Colonic mucosa (tissue), 4 donors: Measurements from ENCODE around the gene KRT8. TPM values are rescaled to one million over a fixed set of nuclear protein-coding genes. Genes with fewer than 3 reads are reported as not detected.

Experiments used
- DNase-seq: peaks from one replicate; pipeline ENCODE4 v3.0.0-alpha.2; 2020
- H3K27ac ChIP-seq: fragments of 200-600 bp; one replicate; pipeline ENCODE4 v1.8.0; 2021
- H3K27me3 ChIP-seq: fragments of 200-600 bp; one replicate; pipeline ENCODE4 v1.8.0; 2021
- H3K36me3 ChIP-seq: fragments of 200-600 bp; one replicate; pipeline ENCODE4 v1.8.0; 2021
- H3K4me1 ChIP-seq: fragments of 200-600 bp; one replicate; pipeline ENCODE4 v1.8.0; 2021; ENCODE audit warnings: mild to moderate bottlenecking
- H3K4me3 ChIP-seq: fragments of 200-600 bp; one replicate; pipeline ENCODE4 v1.8.0; 2021
- H3K9ac ChIP-seq, 2 donors: one replicate each; pipeline ENCODE4 v1.7.0; 2013; ENCODE audit warnings: control low read depth in 2 of 2, low read depth in 2 of 2, low read length in 2 of 2
- H3K9me3 ChIP-seq: fragments of 200-600 bp; one replicate; pipeline ENCODE4 v1.8.0; 2021
- CTCF ChIP-seq: fragments of 200-600 bp; IDR thresholded peaks from one replicate; pipeline ENCODE4 v1.8.0; 2022; ENCODE audit warnings: antibody characterized with exemption, mild to moderate bottlenecking
- intact Hi-C: fragments of 100-400 bp; cut with DNase I; formaldehyde crosslinking; loops from one replicate; pipeline ENCODE4 v1.14.1; 2022
- total RNA-seq, 2 donors: library from RNA; stranded (reverse); fragmentation: NEBNext Ultra II Directional in 1 of 2; extraction: Animal tissue kit (Norgen Biotek cat#: 25700) in 1 of 2; gene quantifications; one replicate each; pipeline ENCODE4 v1.2.1, GENCODE V29; 2021
- donor health status: healthy.
- donor health status: DM: no; HTN: no; CAD: no.
- donor health status: DM: no; HTN: no; CAD: no.

Gene KRT8
- total RNA-seq, 2 donors from 2014 or later: 4,207 to 4,597 TPM

- no peak for DNase-seq
- Histone ChIP-seq H3K9me3 (no peaks in the 10 kb centered on the region), H3K36me3 (no peaks in the 10 kb centered on the region), H3K27me3 (no peaks in the 10 kb centered on the region), H3K27ac (no peak overlapping the region), H3K9ac (no peak overlapping the region), H3K4me1 (no peaks in the 10 kb centered on the region), H3K4me3 (no peak overlapping the region)
- TF ChIP-seq CTCF: no peak
- intact Hi-C loops: no loop called here
These were observed 57.4 kb downstream of the KRT8 start for GRCh38 chr12:52847335-52848102.

Other genes with a start within 250 kb of the KRT8 start
- gene KRT1, start 224.7 kb downstream of the KRT8 start, total RNA-seq: 1 to 10 TPM in 1 of 2 donors, not detected in 1; 1.2 TPM
- gene KRT77, start 201.6 kb downstream of the KRT8 start, total RNA-seq: not detected
- gene KRT76, start 127.7 kb downstream of the KRT8 start, total RNA-seq: not detected
- not detected for gene KRT3, start 109.0 kb downstream of the KRT8 start, total RNA-seq
- gene KRT4, start 91.0 kb downstream of the KRT8 start, total RNA-seq: not detected
- not detected for gene KRT79, start 70.8 kb downstream of the KRT8 start, total RNA-seq
- not detected for gene KRT78, start 56.1 kb downstream of the KRT8 start, total RNA-seq
- 1,000 to 10,000 TPM; 1,068 to 1,487 TPM for gene KRT18, start 44.0 kb upstream of the KRT8 start, total RNA-seq
- gene EIF4B, start 101.4 kb upstream of the KRT8 start, total RNA-seq: 100 to 1,000 TPM; 398 to 455 TPM
- 10 to 100 TPM; 26.0 to 27.1 TPM for gene TNS2, start 145.0 kb upstream of the KRT8 start, total RNA-seq
- 10 to 100 TPM; 32.5 to 35.0 TPM for gene SPRYD3, start 174.3 kb upstream of the KRT8 start, total RNA-seq
- gene IGFBP6, start 192.6 kb upstream of the KRT8 start, total RNA-seq: 10 to 100 TPM in 1 of 2 donors, 1 to 10 TPM in 1; 7.2 to 14.6 TPM
- under 1 TPM in 1 of 2 donors, not detected in 1; 0.12 TPM for gene SOAT2, start 198.4 kb upstream of the KRT8 start, total RNA-seq